AG09309 (cell line): ENCODE measurements around the gene IL4R.
"Not testable (repeated sequence)": the region's sequence is repeated elsewhere in the genome, so short reads cannot be mapped to it uniquely, and the experiment has no call there.

Source experiments
- DNase-seq: peaks from one replicate; pipeline ENCODE4 v3.0.0-alpha.2; 2010; ENCODE audit warnings: low read depth
- H3K4me3 ChIP-seq: 2 replicates; pipeline ENCODE4 v1.5.1; 2011; ENCODE audit warnings: mild to moderate bottlenecking, low read depth, low read length, moderate library complexity; ENCODE audit not compliant: control insufficient read depth
- CTCF ChIP-seq: IDR thresholded peaks from 2 replicates; pipeline ENCODE4 v1.5.1; 2011; ENCODE audit warnings: mild to moderate bottlenecking, low read depth, low read length, inconsistent platforms; ENCODE audit not compliant: insufficient read depth, control insufficient read depth; ENCODE audit errors: missing control alignments

IL4R gene

GRCh38 chr16:27405546-27406451 lies 92.0 kb downstream of the IL4R start:
- TF ChIP-seq CTCF, result no peak
- no peak overlapping the region for H3K4me3 ChIP-seq
- DNase-seq, result no peak

GRCh38 chr16:27406511-27407128 lies 92.8 kb downstream of the IL4R start:
- DNase-seq, result no peak
- H3K4me3 ChIP-seq, result no peak overlapping the region
- no peak for TF ChIP-seq CTCF

GRCh38 chr16:27407133-27407532 lies 93.4 kb downstream of the IL4R start:
- H3K4me3 ChIP-seq, result no peak overlapping the region
- no peak for TF ChIP-seq CTCF
- DNase-seq, result no peak

GRCh38 chr16:27408012-27408601 lies 94.3 kb downstream of the IL4R start:
- no peak for DNase-seq
- no peak overlapping the region for H3K4me3 ChIP-seq
- no peak for TF ChIP-seq CTCF

- no peak for TF ChIP-seq CTCF
- DNase-seq, result no peak
- H3K4me3 ChIP-seq, result no peak overlapping the region
Observed at GRCh38 chr16:27408602-27409031, 94.8 kb downstream of the IL4R start.

- not testable (repeated sequence) for DNase-seq, H3K4me3 ChIP-seq
Observed at GRCh38 chr16:27409958-27410357, 96.2 kb downstream of the IL4R start.

GRCh38 chr16:27410761-27411160 lies 97.0 kb downstream of the IL4R start:
- DNase-seq, result no peak
- no peak overlapping the region for H3K4me3 ChIP-seq
- TF ChIP-seq CTCF, result no peak
